ENCODE data around the gene GALNT9.
"Not testable (repeated sequence)": the region's sequence is repeated elsewhere in the genome, so short reads cannot be mapped to it uniquely, and the experiment has no call there.

GALNT9 gene

DNA sequence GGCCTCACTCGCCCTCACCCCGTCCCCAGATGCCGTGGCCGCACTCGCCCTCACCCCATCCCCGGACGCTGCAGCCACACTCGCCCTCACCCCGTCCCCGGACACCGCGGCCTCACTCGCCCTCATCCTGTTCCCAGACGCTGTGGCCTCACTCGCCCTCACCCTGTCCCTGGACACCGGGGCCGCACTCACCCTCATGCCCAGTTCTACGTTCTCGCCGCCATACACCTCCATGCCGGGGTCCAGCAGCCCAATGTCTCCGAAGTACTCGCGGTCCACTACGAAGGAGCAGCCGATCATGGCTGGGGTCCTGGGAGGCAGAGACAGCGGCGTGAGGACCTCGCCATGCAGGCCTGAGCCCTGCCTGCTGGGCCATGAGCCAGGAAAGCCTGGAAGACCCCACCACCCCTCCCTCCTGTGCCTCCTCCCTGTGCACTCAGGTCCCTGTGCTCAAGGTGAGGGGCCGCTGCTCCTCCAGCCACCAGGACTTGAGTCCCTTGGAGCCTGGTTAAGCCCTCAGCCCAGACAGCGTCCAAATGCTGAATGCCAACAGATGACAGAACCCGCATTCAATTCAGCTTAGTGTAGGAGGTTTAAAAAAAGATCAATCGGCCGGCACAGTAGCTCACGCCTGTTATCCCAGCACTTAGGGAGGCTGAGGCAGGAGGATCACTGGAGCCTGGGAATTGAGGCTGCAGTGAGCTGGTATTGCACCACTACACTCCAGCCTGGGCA, 81.5 kb downstream of the GALNT9 start:
- no peak for DNase-seq

DNA sequence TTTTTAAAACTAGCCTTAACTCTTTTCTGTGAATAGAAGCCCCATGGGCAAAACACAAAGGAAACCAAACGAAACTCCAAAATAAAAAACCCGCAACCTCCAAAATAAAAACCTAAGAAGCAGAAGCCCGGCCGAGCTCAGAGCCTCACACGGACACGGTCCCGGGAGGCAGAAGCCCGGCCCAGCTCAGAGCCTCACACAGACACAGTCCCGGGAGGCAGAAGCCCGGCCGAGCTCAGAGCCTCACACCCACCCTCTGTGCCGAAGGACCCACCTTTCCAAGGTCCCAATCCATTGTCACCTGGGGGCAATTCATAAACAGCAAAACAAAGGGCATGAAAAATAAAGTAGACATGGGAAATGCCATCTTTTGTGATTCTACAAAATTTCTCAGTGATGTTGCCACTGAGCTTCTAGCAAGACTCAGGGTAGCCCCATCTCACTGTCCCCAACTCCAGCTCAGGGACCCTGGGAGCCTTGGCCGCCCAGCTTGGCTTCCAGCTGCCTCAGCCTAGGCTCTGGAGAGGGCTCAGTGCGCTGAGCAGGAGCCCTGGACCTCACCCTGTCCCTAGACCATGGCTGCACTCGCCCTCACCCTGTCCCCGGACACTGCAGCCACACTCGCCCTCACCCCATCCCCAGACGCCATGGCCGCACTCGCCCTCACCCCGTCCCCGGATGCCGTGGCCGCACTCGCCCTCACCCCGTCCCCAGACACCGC, 82.2 kb downstream of the GALNT9 start:
- DNase-seq: no peak

GRCh38 chr12:132245521-132246101, 83.8 kb downstream of the GALNT9 start:
- no peak for DNase-seq

GRCh38 chr12:132244724-132245295, 84.6 kb downstream of the GALNT9 start:
- no peak for DNase-seq

DNA sequence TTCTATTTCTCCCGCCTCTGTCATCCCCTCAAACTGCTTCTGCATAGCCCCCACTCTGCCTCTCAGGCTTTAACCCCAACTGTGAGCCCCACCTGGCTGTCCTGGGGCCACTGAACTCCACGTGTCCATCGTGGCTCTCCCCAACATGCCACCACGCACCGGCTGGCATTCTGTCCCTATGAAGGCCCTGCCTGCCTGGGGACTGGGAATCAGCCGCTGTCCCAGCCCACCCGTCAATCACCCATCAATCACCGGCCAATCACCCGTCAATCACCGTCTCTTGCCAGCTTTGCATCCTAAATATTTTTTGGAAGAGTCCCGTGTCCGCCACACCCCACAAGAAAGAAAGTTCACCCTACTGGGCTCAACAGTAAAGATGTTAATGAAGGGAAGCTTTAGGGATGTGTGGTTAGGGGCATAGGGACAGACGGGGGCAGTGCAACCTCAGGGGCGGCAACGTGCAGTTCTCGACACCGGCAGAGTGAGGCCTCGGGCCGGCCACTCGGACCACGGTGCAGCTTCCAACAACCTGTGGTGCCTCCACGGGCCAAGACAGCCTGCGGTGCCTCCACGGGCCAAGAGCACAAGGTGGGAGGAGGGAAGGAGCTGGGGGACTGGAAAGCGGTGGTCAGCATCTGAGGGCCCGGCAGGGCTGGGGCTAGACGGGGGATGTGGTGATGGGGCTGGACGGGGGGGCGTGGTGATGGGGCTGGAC, 85.6 kb downstream of the GALNT9 start:
- DNase-seq: no peak

DNA sequence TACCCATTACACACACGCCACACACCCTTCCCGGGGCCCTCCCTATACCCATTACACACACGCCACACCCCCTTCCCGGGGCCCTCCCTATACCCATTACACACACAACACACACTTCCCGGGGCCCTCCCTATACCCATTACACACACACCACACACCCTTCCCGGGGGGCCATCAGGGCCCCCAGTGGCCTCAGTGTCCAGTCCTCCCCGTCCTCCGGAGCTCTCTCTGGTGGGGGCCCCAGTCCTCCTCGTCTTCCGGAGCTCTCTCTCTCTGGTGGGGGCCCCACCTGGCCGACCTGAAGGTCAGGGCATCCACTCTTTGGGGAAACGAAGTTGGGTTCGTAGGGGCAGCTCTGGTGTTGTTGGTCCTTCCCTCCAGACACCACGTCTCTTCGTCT, 86.2 kb downstream of the GALNT9 start:
- DNase-seq: not testable (repeated sequence)

- not testable (repeated sequence) for DNase-seq
These were observed 88.8 kb downstream of the GALNT9 start for GRCh38 chr12:132240669-132241007.

GRCh38 chr12:132239796-132240668, 89.4 kb downstream of the GALNT9 start:
- DNase-seq: no peak

DNA sequence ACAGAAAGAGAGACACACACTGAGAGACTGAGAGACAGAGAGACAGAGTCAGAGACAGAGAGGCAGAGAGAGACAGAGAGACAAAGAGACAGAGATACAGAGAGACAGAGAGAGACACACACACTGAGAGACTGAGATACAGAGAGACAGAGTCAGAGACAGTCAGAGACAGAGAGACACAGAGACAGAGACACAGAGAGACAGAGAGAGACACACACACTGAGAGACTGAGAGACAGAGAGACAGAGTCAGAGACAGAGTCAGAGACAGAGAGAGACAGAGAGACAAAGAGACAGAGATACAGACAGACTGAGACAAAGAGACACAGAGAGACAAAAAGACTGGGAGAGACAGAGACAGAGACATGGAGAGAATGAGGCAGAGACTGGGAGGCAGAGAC, 90.0 kb downstream of the GALNT9 start:
- DNase-seq: no peak

DNA sequence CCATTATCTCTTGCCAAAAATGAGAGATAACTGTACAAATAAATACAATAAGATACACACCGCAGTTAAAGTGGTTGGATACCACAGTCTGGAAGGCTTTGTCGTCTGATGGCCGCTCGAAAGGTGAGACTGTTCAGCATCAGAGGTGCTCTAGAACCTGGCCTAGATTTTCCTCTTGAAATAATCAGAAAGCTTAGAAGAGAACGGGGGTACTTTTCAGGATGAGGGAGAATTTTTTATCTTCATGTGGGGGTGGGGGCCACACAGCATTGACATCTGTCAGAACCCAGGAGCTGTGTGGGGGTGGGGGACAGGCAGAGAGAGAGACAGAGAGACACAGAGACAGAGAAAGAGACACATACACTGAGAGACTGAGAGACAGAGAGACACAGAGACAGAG, 90.5 kb downstream of the GALNT9 start:
- no peak for DNase-seq

DNA sequence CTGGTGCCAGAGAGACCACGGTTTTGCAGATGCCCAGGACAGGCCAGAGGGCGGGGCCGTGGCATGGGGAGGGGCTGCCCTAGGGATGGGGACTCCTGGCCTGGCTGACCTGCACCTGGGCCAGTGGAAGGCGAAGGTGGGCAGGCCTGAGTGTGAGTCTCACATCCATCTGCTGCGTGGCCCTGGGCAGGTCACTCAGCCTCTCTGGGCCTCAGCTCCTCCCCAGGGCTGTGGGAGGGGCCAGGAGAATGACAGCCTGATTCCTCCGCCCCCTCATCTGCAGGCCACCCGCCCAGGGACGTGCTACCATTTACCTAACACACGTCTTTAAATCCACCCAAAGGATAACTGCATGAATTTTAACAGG, 90.9 kb downstream of the GALNT9 start:
- DNase-seq: no peak

DNA sequence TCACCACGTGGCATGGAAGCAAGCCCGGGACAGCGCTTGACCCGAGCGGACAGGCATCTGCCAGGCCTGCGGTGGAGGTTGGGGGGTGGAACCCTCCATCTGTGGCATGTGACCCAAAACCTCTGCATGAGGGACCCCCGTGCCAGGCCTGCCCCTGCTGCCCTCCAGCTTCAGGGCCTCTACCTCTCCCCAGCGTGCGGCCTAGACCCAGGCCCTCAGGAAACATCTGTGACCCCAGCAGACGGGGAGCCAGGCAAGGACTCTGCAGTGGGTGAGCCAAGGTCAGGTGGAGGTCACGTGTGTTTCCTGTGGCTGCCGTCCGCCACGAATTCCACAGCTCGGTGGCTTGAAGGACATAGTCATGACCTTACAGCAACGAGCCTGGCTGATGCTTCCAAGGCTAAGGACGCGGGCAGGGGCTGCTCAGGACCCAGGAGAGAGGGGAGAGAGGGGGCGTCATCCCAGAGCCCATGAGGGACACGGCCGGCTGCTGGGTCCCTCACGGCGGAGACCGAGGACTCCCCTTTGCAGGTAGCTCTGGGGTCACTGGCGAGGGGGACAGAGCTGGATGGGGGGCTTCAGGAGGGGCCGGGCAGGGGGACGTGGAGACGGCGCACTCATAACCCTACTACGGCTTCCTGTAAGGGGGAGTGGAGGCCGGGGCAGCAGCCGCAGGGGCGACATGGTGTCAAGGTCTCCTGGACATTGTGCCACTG, 91.5 kb downstream of the GALNT9 start:
- DNase-seq: no peak

DNA sequence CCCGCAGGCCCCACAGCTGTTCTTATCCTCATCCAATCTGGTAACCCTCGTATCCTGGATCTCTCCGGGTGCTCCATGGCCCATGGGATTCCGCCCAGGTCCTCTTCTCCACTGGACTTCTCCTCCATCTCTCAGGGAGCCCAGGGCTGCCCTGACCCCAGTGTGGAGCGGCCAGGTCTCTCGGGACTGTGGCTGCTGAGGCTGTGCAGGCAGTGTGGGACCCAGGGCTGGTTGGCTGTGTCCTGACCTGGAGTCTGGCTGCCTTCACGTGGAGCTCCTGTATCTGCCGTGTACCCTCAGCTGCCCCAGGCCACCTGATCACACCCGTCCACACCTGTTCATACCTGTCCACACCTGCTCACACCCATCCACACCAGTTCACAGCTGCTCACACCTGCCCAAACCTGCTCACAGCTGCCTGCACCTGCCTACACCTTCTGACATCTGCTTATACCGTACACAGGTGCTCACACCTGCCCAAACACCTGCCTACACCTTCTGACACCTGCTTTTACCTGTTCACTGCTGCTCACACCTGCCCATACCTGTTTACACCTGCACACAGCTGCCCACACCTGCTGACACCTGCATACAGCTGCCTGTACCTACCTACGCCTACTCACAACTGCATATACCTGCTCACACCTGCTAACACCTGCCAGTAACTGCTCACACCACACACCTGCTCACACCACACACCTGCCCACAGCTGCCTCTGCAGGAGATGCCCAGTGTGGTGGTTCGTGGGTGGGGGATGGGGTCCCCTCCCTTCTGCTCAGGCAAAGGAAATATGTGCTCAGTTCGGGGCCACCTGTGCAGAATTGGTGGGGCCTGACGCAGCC, 92.2 kb downstream of the GALNT9 start:
- DNase-seq: no peak

DNA sequence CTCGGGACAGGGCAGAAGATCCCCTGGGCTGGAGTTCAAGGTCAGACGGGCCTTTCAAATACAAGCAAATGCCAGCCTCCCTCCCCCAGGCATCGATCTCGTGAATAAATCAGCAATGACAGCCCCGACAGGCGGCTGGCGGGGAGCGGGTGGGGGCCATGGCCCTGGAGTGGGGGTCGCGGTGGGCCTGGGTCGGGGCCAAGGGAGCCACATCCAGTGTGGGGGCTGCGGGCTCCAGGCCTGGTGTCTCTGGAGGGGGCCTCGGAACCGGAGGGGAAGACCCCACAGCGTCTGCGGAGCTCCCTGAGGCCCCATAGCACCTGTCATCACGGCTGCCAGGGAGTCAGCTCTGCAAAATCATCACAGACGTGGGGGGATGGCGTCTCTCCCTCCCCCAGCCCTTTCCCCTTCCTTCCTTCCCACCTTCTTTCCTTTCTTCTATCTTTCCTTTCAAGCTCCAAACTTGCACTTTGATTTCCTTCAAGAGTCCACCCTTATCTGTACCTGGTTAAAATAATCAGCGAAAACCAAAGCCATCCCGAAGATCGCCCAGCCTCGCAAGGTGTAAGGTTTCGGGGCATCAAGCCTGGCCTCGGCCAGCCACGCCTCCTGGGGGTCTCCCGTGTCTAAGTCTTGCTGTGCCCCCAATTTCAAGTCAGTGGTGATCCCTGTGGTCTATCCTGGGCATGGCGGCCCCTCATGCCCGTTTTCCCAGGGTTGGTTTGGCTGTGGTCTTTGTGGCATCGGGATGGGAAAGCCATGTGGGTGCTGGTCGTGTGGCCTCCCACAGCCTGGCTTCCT, 93.1 kb downstream of the GALNT9 start:
- DNase-seq: no peak

DNA sequence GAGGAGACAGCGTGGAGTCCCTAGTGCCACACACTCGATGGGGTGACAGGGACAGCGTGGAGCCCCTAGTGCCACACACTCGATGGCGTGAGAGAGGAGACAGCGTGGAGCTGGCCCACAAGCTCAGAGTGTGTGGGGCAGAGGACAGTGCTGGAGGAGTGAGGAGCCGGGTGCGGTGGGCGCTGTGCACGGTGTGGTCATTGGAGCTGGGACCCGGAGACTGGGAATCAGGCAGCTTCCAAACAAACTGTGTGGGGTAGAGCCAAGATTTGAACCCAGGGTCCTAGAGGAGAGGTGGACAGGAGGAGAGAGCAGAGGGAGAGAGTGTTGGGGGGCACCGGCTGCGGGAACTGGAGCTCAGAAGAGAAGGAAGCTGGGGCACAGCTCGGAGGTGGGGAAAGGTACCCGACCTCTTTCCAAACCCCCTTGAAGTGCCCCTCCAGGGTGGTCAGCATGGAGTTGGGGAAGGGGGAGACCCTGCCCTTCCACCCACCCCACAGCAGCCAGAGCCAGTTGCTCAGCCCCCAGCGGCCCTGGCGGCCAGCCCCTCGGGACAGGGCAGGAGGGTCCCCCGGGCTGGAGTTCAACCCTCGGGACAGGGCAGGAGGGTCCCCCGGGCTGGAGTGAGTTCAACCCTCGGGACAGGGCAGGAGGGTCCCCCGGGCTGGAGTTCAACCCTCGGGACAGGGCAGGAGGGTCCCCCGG, 94.1 kb downstream of the GALNT9 start:
- DNase-seq: no peak

- no peak for DNase-seq
These were observed 99.0 kb downstream of the GALNT9 start for GRCh38 chr12:132230381-132230780.

GRCh38 chr12:132229926-132230325, 99.5 kb downstream of the GALNT9 start:
- DNase-seq: no peak

GRCh38 chr12:132229193-132229760, 100.1 kb downstream of the GALNT9 start:
- no peak for DNase-seq

All from stimulated activated CD4-positive, alpha-beta T cell treated with anti-CD3 and anti-CD28 coated beads, Interleukin-12 subunit alpha, Interleukin-12 subunit beta, amount 100 ng/mL, for 4 hours (primary cell).